Immature natural killer cell (primary cell): Measurements from ENCODE around the gene ARHGEF2. TPM values are rescaled to one million over a fixed set of nuclear protein-coding genes. Genes with fewer than 3 reads are reported as not detected.

Experiments
- DNase-seq, 3 donors: peaks; one replicate each; pipeline ENCODE4 v3.0.0; 2022; ENCODE audit warnings: mixed read lengths in 1 of 3
- H3K27ac Mint-ChIP-seq, 6 donors: one replicate each; pipeline ENCODE4 v1.8.0; 2020; ENCODE audit warnings: mixed read lengths in 6 of 6, mild to moderate bottlenecking in 5 of 6, inconsistent platforms in 4 of 6, moderate library complexity in 3 of 6
- H3K27me3 Mint-ChIP-seq, 3 donors: one replicate each; pipeline ENCODE4 v1.8.0; 2020 to 2021; ENCODE audit warnings: low read depth in 3 of 3, mild to moderate bottlenecking in 3 of 3, mixed read lengths in 3 of 3, moderate library complexity in 3 of 3, inconsistent platforms in 1 of 3
- H3K36me3 Mint-ChIP-seq, 3 donors: one replicate each; pipeline ENCODE4 v1.8.0; 2020; ENCODE audit warnings: mixed read lengths in 3 of 3, inconsistent platforms in 2 of 3, mild to moderate bottlenecking in 2 of 3
- H3K4me1 Mint-ChIP-seq, 2 donors: one replicate each; pipeline ENCODE4 v1.8.0; 2020; ENCODE audit warnings: inconsistent platforms in 2 of 2, mild to moderate bottlenecking in 2 of 2, mixed read lengths in 2 of 2, moderate library complexity in 1 of 2
- H3K4me3 Mint-ChIP-seq, 5 donors: one replicate each; pipeline ENCODE4 v1.8.0; 2020; ENCODE audit warnings: mild to moderate bottlenecking in 5 of 5, mixed read lengths in 5 of 5, inconsistent platforms in 3 of 5, moderate library complexity in 3 of 5
- H3K9me3 Mint-ChIP-seq, 6 donors: one replicate each; pipeline ENCODE4 v1.8.0; 2020; ENCODE audit warnings: mild to moderate bottlenecking in 6 of 6, mixed read lengths in 6 of 6, inconsistent platforms in 4 of 6, moderate library complexity in 3 of 6
- polyA plus RNA-seq, 3 donors: library from polyadenylated mRNA; unstranded; fragments of 300-500 nt; fragmentation: Illumina TruSeq; gene quantifications; one replicate each; pipeline ENCODE4 v1.2.3, GENCODE V29; 2021

The ARHGEF2 gene
- polyA plus RNA-seq, 3 donors from 2014 or later: 7.2 to 33.5 (median 11.7) TPM

- H3K27ac Mint-ChIP-seq: peak overlapping the region; percentile 82 to 95 (median 94)
- peak overlapping the region; percentile 36 to 98 (median 94) for H3K4me3 Mint-ChIP-seq
- H3K4me1 Mint-ChIP-seq: peaks cover 88 to 89% of the 10 kb centered on the region in 2 donors
- no peaks in the 10 kb centered on the region for H3K9me3 Mint-ChIP-seq
- peaks cover 0 to 7% (median 4%) of the 10 kb centered on the region in 3 donors for H3K36me3 Mint-ChIP-seq
- no peak for DNase-seq
- peaks cover 6 to 17% (median 16%) of the 10 kb centered on the region in 3 donors for H3K27me3 Mint-ChIP-seq
These were observed 4.6 kb downstream of the ARHGEF2 start for GRCh38 chr1:155973723-155974122.

GRCh38 chr1:155971910-155972809, 6.2 kb downstream of the ARHGEF2 start:
- Mint-ChIP-seq H3K27ac (peak overlapping the region; percentile 74 to 95 (median 90)), H3K4me1 (peaks cover 98 to 100% of the 10 kb centered on the region in 2 donors), H3K27me3 (peaks cover 2 to 12% (median 9%) of the 10 kb centered on the region in 3 donors), H3K4me3 (peak overlapping the region; percentile 36 to 98 (median 71)), H3K9me3 (no peaks in the 10 kb centered on the region), H3K36me3 (peaks cover 0 to 5% (median 4%) of the 10 kb centered on the region in 3 donors)
- no peak for DNase-seq

GRCh38 chr1:155970531-155971167, 7.7 kb downstream of the ARHGEF2 start:
- Mint-ChIP-seq H3K4me1 (peaks cover 98 to 99% of the 10 kb centered on the region in 2 donors), H3K36me3 (peaks cover 0 to 11% (median 4%) of the 10 kb centered on the region in 3 donors), H3K27ac (peak overlapping the region; percentile 87 to 95 (median 93)), H3K4me3 (peak overlapping the region; percentile 48 to 73 (median 71)), H3K27me3 (peaks cover 0 to 3% (median 3%) of the 10 kb centered on the region in 3 donors), H3K9me3 (no peaks in the 10 kb centered on the region)
- no peak for DNase-seq

- no peaks in the 10 kb centered on the region for H3K9me3 Mint-ChIP-seq
- H3K27ac Mint-ChIP-seq: peak overlapping the region; percentile 74 to 95 (median 91)
- H3K4me1 Mint-ChIP-seq: peaks cover 86 to 93% of the 10 kb centered on the region in 2 donors
- peaks cover 0 to 3% (median 3%) of the 10 kb centered on the region in 3 donors for H3K27me3 Mint-ChIP-seq
- peak overlapping the region in 3 of 5 donors; percentile 1 to 33 (median 31) for H3K4me3 Mint-ChIP-seq
- peaks cover 0 to 12% (median 4%) of the 10 kb centered on the region in 3 donors for H3K36me3 Mint-ChIP-seq
- DNase-seq: no peak
These were observed 9.0 kb downstream of the ARHGEF2 start for GRCh38 chr1:155969377-155969791.

GRCh38 chr1:155968670-155969069, 9.7 kb downstream of the ARHGEF2 start:
- DNase-seq: no peak
- peaks cover 0 to 15% (median 4%) of the 10 kb centered on the region in 3 donors for H3K36me3 Mint-ChIP-seq
- H3K27me3 Mint-ChIP-seq: peaks cover 0 to 3% (median 3%) of the 10 kb centered on the region in 3 donors
- H3K4me3 Mint-ChIP-seq: peak overlapping the region in 3 of 5 donors; percentile 57 to 72 (median 72)
- H3K4me1 Mint-ChIP-seq: peaks cover 79 to 89% of the 10 kb centered on the region in 2 donors
- H3K27ac Mint-ChIP-seq: peak overlapping the region; percentile 87 to 95 (median 90)
- H3K9me3 Mint-ChIP-seq: no peaks in the 10 kb centered on the region

GRCh38 chr1:155968051-155968400, 10.3 kb downstream of the ARHGEF2 start:
- DNase-seq: no peak
- Mint-ChIP-seq H3K27ac (peak overlapping the region; percentile 87 to 95 (median 90)), H3K4me3 (peak overlapping the region; percentile 44 to 73 (median 72)), H3K4me1 (peaks cover 73 to 83% of the 10 kb centered on the region in 2 donors), H3K27me3 (peaks cover 0 to 3% (median 2%) of the 10 kb centered on the region in 3 donors), H3K9me3 (no peaks in the 10 kb centered on the region), H3K36me3 (peaks cover 0 to 15% (median 4%) of the 10 kb centered on the region in 3 donors)

GRCh38 chr1:155967341-155968050, 10.9 kb downstream of the ARHGEF2 start:
- peaks cover 0 to 21% (median 6%) of the 10 kb centered on the region in 3 donors for H3K36me3 Mint-ChIP-seq
- H3K27me3 Mint-ChIP-seq: peaks cover 0 to 3% (median 2%) of the 10 kb centered on the region in 3 donors
- no peak for DNase-seq
- H3K4me1 Mint-ChIP-seq: peaks cover 73 to 83% of the 10 kb centered on the region in 2 donors
- H3K27ac Mint-ChIP-seq: peak overlapping the region; percentile 87 to 95 (median 90)
- peak overlapping the region; percentile 44 to 73 (median 72) for H3K4me3 Mint-ChIP-seq
- no peaks in the 10 kb centered on the region for H3K9me3 Mint-ChIP-seq

- Mint-ChIP-seq H3K4me1 (peaks cover 73 to 83% of the 10 kb centered on the region in 2 donors), H3K36me3 (peaks cover 0 to 28% (median 13%) of the 10 kb centered on the region in 3 donors), H3K9me3 (no peaks in the 10 kb centered on the region), H3K27ac (peak overlapping the region; percentile 87 to 95 (median 90)), H3K4me3 (peak overlapping the region; percentile 60 to 72 (median 66)), H3K27me3 (peaks cover under 1 to 3% (median 2%) of the 10 kb centered on the region in 3 donors)
- DNase-seq: no peak
These were observed 11.6 kb downstream of the ARHGEF2 start for GRCh38 chr1:155966750-155967149.

- peaks cover 70 to 81% of the 10 kb centered on the region in 2 donors for H3K4me1 Mint-ChIP-seq
- peak overlapping the region in 4 of 5 donors; percentile 21 to 71 (median 46) for H3K4me3 Mint-ChIP-seq
- H3K36me3 Mint-ChIP-seq: peaks cover 0 to 32% (median 14%) of the 10 kb centered on the region in 3 donors
- peak overlapping the region; percentile 85 to 95 (median 90) for H3K27ac Mint-ChIP-seq
- no peaks in the 10 kb centered on the region for H3K9me3 Mint-ChIP-seq
- DNase-seq: no peak
- peaks cover 1 to 3% (median 2%) of the 10 kb centered on the region in 3 donors for H3K27me3 Mint-ChIP-seq
These were observed 12.2 kb downstream of the ARHGEF2 start for GRCh38 chr1:155966135-155966534.

- peaks cover 4 to 45% (median 10%) of the 10 kb centered on the region in 3 donors for H3K36me3 Mint-ChIP-seq
- H3K9me3 Mint-ChIP-seq: no peaks in the 10 kb centered on the region
- peaks cover 1 to 3% (median 2%) of the 10 kb centered on the region in 3 donors for H3K27me3 Mint-ChIP-seq
- peak overlapping the region in 5 of 6 donors; percentile 31 to 78 (median 63) for H3K27ac Mint-ChIP-seq
- H3K4me3 Mint-ChIP-seq: no peak overlapping the region
- H3K4me1 Mint-ChIP-seq: peaks cover 64 to 65% of the 10 kb centered on the region in 2 donors
- no peak for DNase-seq
These were observed 14.2 kb downstream of the ARHGEF2 start for GRCh38 chr1:155964193-155964592.

- Mint-ChIP-seq H3K27me3 (peaks cover 1 to 2% (median 1%) of the 10 kb centered on the region in 3 donors), H3K9me3 (no peaks in the 10 kb centered on the region), H3K27ac (peak overlapping the region; percentile 45 to 89 (median 68)), H3K36me3 (peaks cover 8 to 43% (median 13%) of the 10 kb centered on the region in 3 donors), H3K4me1 (peaks cover 49 to 50% of the 10 kb centered on the region in 2 donors), H3K4me3 (no peak overlapping the region)
- no peak for DNase-seq
These were observed 15.6 kb downstream of the ARHGEF2 start for GRCh38 chr1:155962599-155963211.

GRCh38 chr1:155961937-155962336, 16.4 kb downstream of the ARHGEF2 start:
- Mint-ChIP-seq H3K27ac (peak overlapping the region; percentile 74 to 89 (median 84)), H3K36me3 (peaks cover 15 to 51% (median 19%) of the 10 kb centered on the region in 3 donors), H3K4me1 (peaks cover 41 to 42% of the 10 kb centered on the region in 2 donors), H3K9me3 (no peaks in the 10 kb centered on the region), H3K4me3 (peak overlapping the region in 1 of 5 donors; percentile 50), H3K27me3 (peaks cover 1 to 2% (median 1%) of the 10 kb centered on the region in 3 donors)
- DNase-seq: peak in 1 of 3 donors; percentile 51
